Activated T-cell treated with anti-CD3 and anti-CD28 coated beads, Interleukin-2, amount 50 U/mL, for 72 hours (primary cell): ENCODE data around the gene ANKRD12. TPM values are rescaled to one million over a fixed set of nuclear protein-coding genes. Genes with fewer than 3 reads are reported as not detected.
A peak's percentile ranks its signal among the peaks of the same experiment; 100 is the strongest.

Experiments
- ATAC-seq, 2 donors: fragments of 150-1000 bp; cut with Tn5 transposase; replicated peaks in 1 of 2; 2 replicates each; pipeline ENCODE4 v1.10.0; 2021; ENCODE audit warnings: moderate library complexity in 2 of 2, mild to moderate bottlenecking in 1 of 2
- DNase-seq, 2 donors: peaks; one replicate each; pipeline ENCODE4 v3.0.0; 2021 to 2022; ENCODE audit warnings: mixed read lengths in 1 of 2
- H3K27ac Mint-ChIP-seq: one replicate; pipeline ENCODE4 v1.8.0; 2022; ENCODE audit warnings: mild to moderate bottlenecking, moderate library complexity, mixed read lengths
- H3K27me3 Mint-ChIP-seq: one replicate; pipeline ENCODE4 v1.8.0; 2022; ENCODE audit warnings: low read depth, mixed read lengths
- H3K36me3 Mint-ChIP-seq, 2 donors: one replicate each; pipeline ENCODE4 v1.8.0; 2022; ENCODE audit warnings: mixed read lengths in 2 of 2, mild to moderate bottlenecking in 1 of 2; ENCODE audit not compliant: insufficient read depth in 2 of 2
- H3K4me1 Mint-ChIP-seq: one replicate; pipeline ENCODE4 v1.8.0; 2022; ENCODE audit warnings: low read depth, mixed read lengths
- H3K4me3 Mint-ChIP-seq, 2 donors: one replicate each; pipeline ENCODE4 v1.8.0; 2022; ENCODE audit warnings: mild to moderate bottlenecking in 2 of 2, mixed read lengths in 2 of 2, moderate library complexity in 2 of 2
- H3K9me3 Mint-ChIP-seq, 2 donors: one replicate each; pipeline ENCODE4 v1.8.0; 2022; ENCODE audit warnings: mixed read lengths in 2 of 2
- total RNA-seq, 2 donors: library from RNA; stranded (reverse); gene quantifications; one replicate each; pipeline ENCODE4 v1.2.3, GENCODE V29; 2022

Gene ANKRD12
- total RNA-seq, 2 donors from 2014 or later: 84.4 to 123 TPM

GRCh38 chr18:9321017-9321452 is 184.5 kb downstream of the ANKRD12 start:
- Mint-ChIP-seq H3K36me3 (peaks cover 2% of the 10 kb centered on the region in 2 donors), H3K27me3 (peaks cover 26% of the 10 kb centered on the region), H3K4me3 (no peak overlapping the region), H3K9me3 (peaks cover 0 to 1% of the 10 kb centered on the region in 2 donors), H3K27ac (no peak overlapping the region), H3K4me1 (no peaks in the 10 kb centered on the region)
- DNase-seq: no peak
- ATAC-seq: no peak

GRCh38 chr18:9321736-9322135 is 185.2 kb downstream of the ANKRD12 start:
- Mint-ChIP-seq H3K27ac (no peak overlapping the region), H3K27me3 (peaks cover 30% of the 10 kb centered on the region), H3K36me3 (peaks cover 2% of the 10 kb centered on the region in 2 donors), H3K9me3 (peaks cover 0 to 1% of the 10 kb centered on the region in 2 donors), H3K4me1 (no peaks in the 10 kb centered on the region), H3K4me3 (no peak overlapping the region)
- ATAC-seq: no peak
- no peak for DNase-seq

GRCh38 chr18:9322744-9323143 is 186.2 kb downstream of the ANKRD12 start:
- Mint-ChIP-seq H3K4me1 (no peaks in the 10 kb centered on the region), H3K9me3 (peaks cover 0 to 1% of the 10 kb centered on the region in 2 donors), H3K27me3 (peaks cover 28% of the 10 kb centered on the region), H3K27ac (no peak overlapping the region), H3K4me3 (no peak overlapping the region), H3K36me3 (peaks cover 2% of the 10 kb centered on the region in 2 donors)
- ATAC-seq: no peak
- no peak for DNase-seq

- no peak overlapping the region for H3K4me3 Mint-ChIP-seq
- no peak overlapping the region for H3K27ac Mint-ChIP-seq
- peaks cover 0 to 4% of the 10 kb centered on the region in 2 donors for H3K9me3 Mint-ChIP-seq
- H3K36me3 Mint-ChIP-seq: peaks cover 2 to 5% of the 10 kb centered on the region in 2 donors
- ATAC-seq (no peak), DNase-seq (no peak)
- peaks cover 28% of the 10 kb centered on the region for H3K27me3 Mint-ChIP-seq
- H3K4me1 Mint-ChIP-seq: no peaks in the 10 kb centered on the region
Observed at GRCh38 chr18:9323750-9324445, 187.3 kb downstream of the ANKRD12 start.

DNA sequence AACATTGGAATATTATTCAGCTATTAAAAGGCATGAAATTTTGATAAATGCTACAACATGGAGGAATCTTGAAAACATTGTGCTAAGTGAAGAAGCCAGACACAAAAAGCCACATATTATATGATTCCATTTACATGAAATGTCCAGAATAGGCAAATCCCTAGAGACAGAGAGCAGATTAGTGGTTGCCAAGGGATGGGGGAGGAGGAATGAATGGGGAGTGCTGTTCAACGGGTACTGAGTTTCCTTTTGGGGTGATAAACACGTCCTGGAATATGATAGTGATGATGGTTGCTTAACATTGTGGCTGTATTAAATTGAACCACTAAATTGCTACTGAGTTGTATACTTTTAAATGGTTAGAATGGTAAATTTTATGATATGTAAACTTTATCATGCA is 189.1 kb downstream of the ANKRD12 start:
- peaks cover 28% of the 10 kb centered on the region for H3K27me3 Mint-ChIP-seq
- DNase-seq: no peak
- H3K9me3 Mint-ChIP-seq: peaks cover 0 to 3% of the 10 kb centered on the region in 2 donors
- H3K36me3 Mint-ChIP-seq: peaks cover 2 to 3% of the 10 kb centered on the region in 2 donors
- H3K27ac Mint-ChIP-seq: no peak overlapping the region
- no peaks in the 10 kb centered on the region for H3K4me1 Mint-ChIP-seq
- H3K4me3 Mint-ChIP-seq: no peak overlapping the region
- ATAC-seq: no peak

DNA sequence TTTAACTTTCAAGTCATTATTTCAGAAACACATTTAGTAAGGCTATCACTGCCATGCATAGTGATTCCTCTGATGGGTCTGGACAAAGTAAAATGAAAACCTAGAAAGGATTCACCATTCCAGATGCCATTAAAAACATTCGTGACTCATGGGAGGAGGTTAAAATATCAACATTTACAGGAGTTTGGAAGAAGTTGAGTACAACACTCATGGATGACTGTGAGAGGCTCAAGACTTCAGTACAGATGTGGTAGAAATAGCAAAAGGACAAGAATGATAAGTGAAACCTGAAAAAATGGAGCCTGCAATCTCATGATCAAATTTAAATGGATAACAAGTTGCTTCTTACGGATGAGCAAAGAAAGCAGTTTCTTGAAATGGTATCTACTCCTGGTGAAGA is 192.2 kb downstream of the ANKRD12 start:
- Mint-ChIP-seq H3K36me3 (peaks cover 0 to 3% of the 10 kb centered on the region in 2 donors), H3K27me3 (peaks cover 14% of the 10 kb centered on the region), H3K4me3 (no peak overlapping the region), H3K27ac (no peak overlapping the region), H3K4me1 (no peaks in the 10 kb centered on the region), H3K9me3 (peaks cover 0 to 3% of the 10 kb centered on the region in 2 donors)
- DNase-seq: no peak
- no peak for ATAC-seq

DNA sequence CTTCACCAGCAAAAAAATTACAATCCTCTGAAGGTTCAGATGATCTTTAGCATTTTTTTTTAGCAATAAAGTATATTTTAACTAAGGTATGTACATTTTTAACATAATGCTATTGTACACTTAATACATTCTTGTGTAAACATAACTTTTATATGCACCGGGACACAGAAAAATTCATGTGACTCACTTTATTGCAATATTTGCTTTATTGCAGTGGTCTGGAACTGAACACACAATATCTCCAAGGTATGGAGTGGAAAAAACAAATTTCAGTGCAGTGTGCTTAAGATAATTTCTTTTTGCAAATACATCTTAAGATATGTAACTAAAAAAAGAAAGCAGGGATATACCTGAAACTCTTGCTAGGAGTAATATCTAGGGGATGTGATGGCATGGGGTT is 192.9 kb downstream of the ANKRD12 start:
- peaks cover 14% of the 10 kb centered on the region for H3K27me3 Mint-ChIP-seq
- DNase-seq: no peak
- peaks cover 0 to 3% of the 10 kb centered on the region in 2 donors for H3K9me3 Mint-ChIP-seq
- H3K4me3 Mint-ChIP-seq: no peak overlapping the region
- H3K4me1 Mint-ChIP-seq: no peaks in the 10 kb centered on the region
- ATAC-seq: no peak
- H3K36me3 Mint-ChIP-seq: peaks cover 0 to 3% of the 10 kb centered on the region in 2 donors
- no peak overlapping the region for H3K27ac Mint-ChIP-seq

DNA sequence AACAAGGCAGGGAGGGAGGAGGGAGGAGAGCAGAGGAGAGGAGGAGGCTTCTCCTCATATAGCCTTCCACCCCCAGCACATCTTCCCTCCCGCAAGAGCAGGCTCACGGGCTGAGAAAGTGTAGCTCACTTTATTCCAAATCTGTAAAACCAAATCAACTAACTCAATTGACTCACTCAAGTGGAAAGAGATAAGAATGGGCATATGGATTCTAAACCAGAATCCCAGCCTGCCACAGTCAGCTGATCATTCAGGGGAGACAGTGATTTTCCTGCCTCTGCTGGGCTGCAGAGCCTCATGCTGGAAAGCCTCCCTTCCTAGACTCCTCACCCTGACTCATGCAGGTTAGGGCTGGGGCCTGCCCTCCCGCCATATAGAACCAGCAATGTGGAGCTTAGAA is 193.8 kb downstream of the ANKRD12 start:
- H3K4me1 Mint-ChIP-seq: no peaks in the 10 kb centered on the region
- H3K36me3 Mint-ChIP-seq: peaks cover 0 to 3% of the 10 kb centered on the region in 2 donors
- no peak for DNase-seq
- H3K27ac Mint-ChIP-seq: no peak overlapping the region
- H3K27me3 Mint-ChIP-seq: peaks cover 14% of the 10 kb centered on the region
- H3K9me3 Mint-ChIP-seq: peaks cover 0 to 3% of the 10 kb centered on the region in 2 donors
- H3K4me3 Mint-ChIP-seq: no peak overlapping the region
- ATAC-seq: no peak

DNA sequence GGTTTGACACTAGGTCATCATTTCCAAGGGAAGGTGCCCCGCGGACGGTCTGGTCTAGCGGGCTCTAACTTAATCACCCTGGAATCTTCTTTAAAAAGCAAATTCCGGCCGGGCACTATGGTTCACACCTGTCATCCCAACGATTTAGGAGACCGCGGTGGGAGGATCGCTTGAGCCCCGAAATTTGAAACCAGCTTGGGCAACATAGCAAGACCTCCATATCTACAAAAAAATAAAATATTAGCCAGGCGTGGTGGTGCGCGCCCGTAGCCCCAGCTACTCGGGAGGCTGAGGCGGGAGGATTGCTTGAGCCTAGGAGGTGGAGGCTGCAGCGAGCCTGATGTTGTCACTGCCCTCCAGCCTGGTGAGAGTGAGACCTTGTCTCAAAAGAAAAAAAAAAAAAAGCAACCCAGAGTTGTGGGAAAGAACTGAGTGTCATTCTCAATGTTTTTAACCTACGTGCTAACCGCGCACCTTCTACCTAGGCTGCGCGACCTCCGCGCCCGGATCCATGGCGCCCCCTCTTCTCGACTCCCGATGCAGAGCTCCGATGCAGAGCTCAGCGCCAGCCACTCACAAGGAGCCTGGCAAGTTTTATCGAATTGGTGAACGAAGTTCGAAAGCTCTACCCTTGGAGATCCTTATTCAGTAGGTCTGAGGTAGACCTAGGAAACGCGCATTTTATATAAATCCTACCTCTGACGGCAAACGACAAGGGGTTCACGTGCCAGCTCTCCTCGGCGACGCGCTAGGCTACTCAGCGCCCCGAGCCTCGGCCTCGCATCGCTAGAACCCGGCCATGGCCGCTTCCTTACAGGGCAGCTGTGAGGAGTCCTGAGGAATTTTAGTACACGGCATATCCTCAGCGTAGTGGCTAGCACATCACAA is 197.1 kb downstream of the ANKRD12 start:
- Mint-ChIP-seq H3K4me1 (peaks cover 15% of the 10 kb centered on the region), H3K36me3 (peaks cover 0 to 3% of the 10 kb centered on the region in 2 donors), H3K27me3 (peaks cover 8% of the 10 kb centered on the region), H3K9me3 (peaks cover 0 to 2% of the 10 kb centered on the region in 2 donors), H3K27ac (peak overlapping the region; percentile 74), H3K4me3 (peak overlapping the region; percentile 90 to 97)
- ATAC-seq (peak; percentile 43), DNase-seq (peak in 1 of 2 donors; percentile 33)

GRCh38 chr18:9334329-9334972 is 197.9 kb downstream of the ANKRD12 start, which contains the start of gene TWSG1:
Gene TWSG1, plus strand, starts transcription at chr18:9334773. Its CDS starts 2,457 bp downstream, at chr18:9337230.
- peak within 1 kb of the TSS; percentile 74 for H3K27ac Mint-ChIP-seq
- H3K4me3 Mint-ChIP-seq: peak within 1 kb of the TSS; percentile 90 to 97
- H3K4me1 Mint-ChIP-seq: peaks cover 15% of the 10 kb centered on the region
- DNase-seq (peak; percentile 93 to 95), ATAC-seq (peak; percentile 89 to 90)
- no peaks in the 10 kb centered on the region for H3K9me3 Mint-ChIP-seq
- H3K36me3 Mint-ChIP-seq: peaks cover 0 to 2% of the 10 kb centered on the region in 2 donors
- peaks cover 8% of the 10 kb centered on the region for H3K27me3 Mint-ChIP-seq

GRCh38 chr18:9334973-9335696 is 198.6 kb downstream of the ANKRD12 start:
- H3K27me3 Mint-ChIP-seq: peaks cover 8% of the 10 kb centered on the region
- DNase-seq: peak; percentile 51 to 59
- H3K4me1 Mint-ChIP-seq: peaks cover 15% of the 10 kb centered on the region
- H3K36me3 Mint-ChIP-seq: peaks cover 0 to 2% of the 10 kb centered on the region in 2 donors
- H3K4me3 Mint-ChIP-seq: peak overlapping the region; percentile 90 to 97
- H3K9me3 Mint-ChIP-seq: no peaks in the 10 kb centered on the region
- peak; percentile 53 to 59 for ATAC-seq
- peak overlapping the region; percentile 72 for H3K27ac Mint-ChIP-seq
